KOPT-K1 (cell line): ENCODE data around the gene FRMD1.

Experiments used
- H3K27ac ChIP-seq: fragments of 200-600 bp; sonication (generic); 2 replicates; pipeline ENCODE4 v1.5.1; 2016; ENCODE audit warnings: antibody characterized with exemption, mild to moderate bottlenecking, low read depth, low read length; ENCODE audit not compliant: poor library complexity, severe bottlenecking
- H3K36me3 ChIP-seq: fragments of 200-600 bp; sonication (generic); 2 replicates; pipeline ENCODE4 v1.5.1; 2017; ENCODE audit warnings: antibody characterized with exemption, mild to moderate bottlenecking, low read length, moderate library complexity; ENCODE audit not compliant: insufficient read depth
- H3K9me3 ChIP-seq: fragments of 200-600 bp; sonication (generic); 2 replicates; pipeline ENCODE4 v1.5.1; 2017; ENCODE audit warnings: antibody characterized with exemption, low read length, mild to moderate bottlenecking; ENCODE audit not compliant: insufficient read depth, poor library complexity, severe bottlenecking

Gene FRMD1

DNA sequence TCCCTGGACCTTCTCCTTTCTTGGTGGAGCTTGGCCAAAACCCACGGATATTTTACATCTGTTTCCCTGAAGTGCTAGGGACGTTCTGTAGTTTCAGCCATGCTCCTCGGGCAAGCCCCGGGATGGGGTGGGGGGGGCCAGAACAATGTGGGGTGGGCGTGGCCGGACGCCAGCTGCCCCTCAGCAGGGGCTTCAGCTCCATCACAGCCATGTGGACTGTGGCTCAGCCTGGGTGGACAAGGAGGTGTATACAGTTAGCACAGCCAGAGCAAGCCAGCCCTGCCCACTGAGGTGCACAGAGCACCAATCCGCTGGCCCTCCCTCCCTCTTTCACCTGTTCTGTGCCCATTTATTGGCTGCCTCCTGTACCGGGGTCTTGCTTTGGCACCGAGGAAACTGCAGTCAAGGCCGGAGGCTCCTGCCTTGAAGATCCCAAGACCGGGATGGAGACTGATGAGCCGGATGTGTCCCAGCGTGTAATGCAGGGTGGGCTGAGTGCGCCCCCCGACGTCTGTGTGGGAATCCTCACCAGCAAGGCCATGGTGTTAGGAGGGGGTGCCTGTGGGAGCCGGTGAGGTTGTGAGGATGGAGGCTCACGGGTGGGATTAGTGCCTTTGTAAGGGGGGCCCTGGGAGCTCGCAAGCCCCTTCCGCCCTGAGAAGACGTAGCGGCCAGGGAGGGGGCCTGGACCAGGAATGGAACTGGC is 28.0 kb downstream of the FRMD1 start:
- Histone ChIP-seq H3K27ac (no peak overlapping the region), H3K36me3 (no peaks in the 10 kb centered on the region), H3K9me3 (no peaks in the 10 kb centered on the region)

DNA sequence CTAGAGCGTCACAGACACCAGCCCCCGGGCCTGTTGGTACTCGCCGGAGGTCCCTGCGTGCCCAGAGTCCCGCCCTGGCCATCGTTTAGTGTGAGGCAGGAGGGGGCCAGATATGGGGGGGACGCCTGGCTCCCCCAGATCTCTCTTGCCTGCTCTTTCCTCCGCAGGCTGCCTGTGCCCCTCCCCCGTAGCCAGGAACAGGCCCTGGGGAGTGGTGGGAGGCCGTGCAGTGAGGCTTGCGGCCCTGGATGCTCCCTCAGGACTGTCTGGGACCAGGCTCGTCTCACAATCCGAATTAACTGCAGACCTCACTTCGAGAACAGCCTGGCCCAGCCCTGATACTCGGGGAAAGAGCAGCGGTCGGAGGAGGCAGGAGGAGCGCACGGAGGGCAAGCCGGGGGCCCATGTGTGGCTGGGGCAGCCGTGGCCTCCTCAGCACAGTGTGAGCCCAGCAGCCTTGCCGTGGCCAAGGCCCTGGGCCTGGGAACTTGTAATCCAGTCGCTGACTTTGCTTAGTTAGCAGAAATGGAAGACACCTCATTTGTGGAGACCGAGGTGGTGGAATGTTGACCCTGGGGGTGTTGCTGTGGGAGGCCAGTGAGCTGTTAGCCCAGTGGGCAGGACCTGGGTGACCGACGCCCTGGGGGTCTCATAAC is 28.7 kb downstream of the FRMD1 start:
- no peaks in the 10 kb centered on the region for H3K9me3 ChIP-seq
- H3K36me3 ChIP-seq, result no peaks in the 10 kb centered on the region
- H3K27ac ChIP-seq, result no peak overlapping the region

DNA sequence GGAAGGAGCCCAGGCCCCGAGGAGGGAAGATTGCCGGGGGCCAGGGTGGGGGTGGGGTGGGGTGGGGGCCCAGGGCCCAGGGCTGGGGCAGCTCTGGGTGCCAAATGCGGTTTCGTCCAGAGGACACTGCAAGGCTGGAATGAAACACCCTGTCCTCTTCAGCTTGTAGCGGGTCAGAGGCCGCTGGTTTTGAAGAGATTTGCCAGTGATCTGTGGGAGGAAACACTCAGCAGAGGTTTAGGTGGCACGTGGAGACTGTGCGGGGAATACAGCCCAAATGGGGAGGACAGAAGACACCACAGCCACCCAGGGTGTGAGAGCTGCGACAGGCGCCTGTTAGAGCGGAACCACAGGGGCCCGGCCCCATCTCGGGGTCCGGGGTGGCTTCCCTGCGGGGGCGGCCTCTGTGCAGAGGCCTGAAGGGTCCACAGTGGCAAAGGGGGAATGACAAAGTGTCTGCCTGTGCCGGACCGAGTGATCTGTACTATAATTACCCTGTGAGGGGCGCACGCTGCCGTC is 29.2 kb downstream of the FRMD1 start:
- Histone ChIP-seq H3K27ac (no peak overlapping the region), H3K36me3 (no peaks in the 10 kb centered on the region), H3K9me3 (no peaks in the 10 kb centered on the region)

DNA sequence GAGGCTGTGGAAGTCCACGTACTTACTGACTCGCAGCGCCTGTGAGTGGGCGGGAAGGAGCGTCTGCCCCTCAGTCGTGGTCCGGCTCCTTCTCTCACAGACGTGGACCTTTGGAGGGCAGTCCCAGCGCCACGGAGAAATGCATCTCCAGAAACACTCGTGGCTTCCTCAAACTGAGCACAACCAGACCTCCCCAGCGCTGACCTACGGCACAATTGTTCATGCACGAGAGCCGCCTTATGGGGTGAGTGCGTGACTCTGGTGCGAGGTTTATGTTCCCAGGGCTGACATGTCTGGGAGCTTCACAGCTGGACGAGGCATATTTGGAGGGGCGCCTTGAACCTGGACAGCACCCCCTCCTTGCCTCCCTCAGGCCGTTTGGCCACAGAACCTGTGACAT is 29.7 kb downstream of the FRMD1 start:
- Histone ChIP-seq H3K36me3 (no peaks in the 10 kb centered on the region), H3K9me3 (peaks cover 2% of the 10 kb centered on the region), H3K27ac (no peak overlapping the region)

DNA sequence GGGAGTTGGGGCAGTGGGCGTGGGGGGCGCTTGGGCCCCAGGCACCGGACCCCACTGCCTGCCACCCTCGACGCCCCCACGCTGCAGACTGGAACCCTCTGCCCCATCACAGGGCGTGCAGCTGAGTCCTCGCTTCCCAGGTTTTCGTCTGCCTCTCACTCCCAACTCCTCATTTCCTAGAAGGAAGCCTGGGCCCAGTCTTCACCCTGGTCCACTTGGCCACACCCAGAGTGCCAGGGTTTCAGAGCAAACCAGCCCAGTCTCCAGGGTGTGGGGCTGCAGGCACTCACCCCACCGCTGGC is 30.3 kb downstream of the FRMD1 start:
- Histone ChIP-seq H3K36me3 (no peaks in the 10 kb centered on the region), H3K9me3 (peaks cover 8% of the 10 kb centered on the region), H3K27ac (no peak overlapping the region)

DNA sequence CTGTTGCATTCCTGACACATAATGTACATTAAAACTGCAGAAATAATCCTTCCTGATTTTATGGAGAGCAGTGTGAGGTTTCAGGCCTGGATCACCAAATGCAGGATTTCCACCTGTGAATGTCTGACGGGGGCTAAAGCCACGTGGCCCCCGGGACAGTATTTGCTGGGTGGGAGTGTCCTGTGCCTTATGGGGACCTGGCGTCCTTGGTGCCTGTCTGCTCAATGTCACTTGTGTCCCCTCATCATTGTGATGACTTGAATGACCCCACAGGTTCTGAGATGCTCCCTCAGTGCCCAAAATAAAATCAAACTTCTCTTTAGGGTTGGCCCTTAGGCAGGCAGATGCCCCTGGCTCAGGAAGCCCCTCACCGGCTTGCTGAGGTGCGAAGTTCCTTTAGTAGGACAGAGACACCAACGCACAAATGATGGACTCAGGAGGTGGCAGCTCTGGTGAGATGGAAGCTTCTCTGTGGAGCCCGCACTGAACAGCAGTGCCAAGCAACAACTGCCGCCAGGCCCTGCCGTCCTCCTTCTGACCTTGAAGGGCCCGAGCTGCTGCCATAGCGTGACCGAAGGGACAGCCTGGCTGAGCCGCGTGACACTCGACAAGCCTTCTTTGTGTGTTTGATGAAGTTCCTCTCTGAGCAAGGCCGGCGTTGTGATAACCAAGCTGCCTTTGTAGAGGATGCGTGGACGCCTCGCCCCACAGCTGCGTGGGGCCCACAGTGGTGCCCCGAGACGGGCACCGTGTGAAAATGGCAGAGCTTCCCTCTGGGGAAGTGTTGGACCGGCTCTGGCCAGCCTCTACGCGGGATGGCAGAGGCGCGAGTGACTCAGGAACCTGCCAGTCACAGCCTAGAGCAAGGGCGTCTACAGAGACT is 30.9 kb downstream of the FRMD1 start:
- peaks cover 14% of the 10 kb centered on the region for H3K9me3 ChIP-seq
- no peak overlapping the region for H3K27ac ChIP-seq
- no peaks in the 10 kb centered on the region for H3K36me3 ChIP-seq

DNA sequence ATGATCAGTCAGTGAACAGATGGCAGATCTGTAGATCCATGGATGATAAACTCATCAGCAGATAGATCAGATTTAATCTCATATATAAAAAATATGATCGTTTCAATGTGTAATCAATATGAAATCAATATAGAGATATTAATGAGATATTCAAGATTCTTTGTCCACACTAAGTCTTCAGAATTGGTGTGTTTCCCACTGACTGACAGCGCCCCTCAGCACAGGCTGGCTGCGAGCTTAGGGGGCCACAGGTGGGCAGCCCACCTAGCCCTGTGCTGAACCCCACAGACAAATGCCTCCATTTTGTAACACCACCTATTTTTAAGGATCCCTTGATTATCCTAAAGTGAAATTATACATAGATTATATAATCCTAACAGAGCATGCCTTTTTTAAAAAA is 32.3 kb downstream of the FRMD1 start:
- H3K9me3 ChIP-seq, result peaks cover 14% of the 10 kb centered on the region
- H3K27ac ChIP-seq, result no peak overlapping the region
- H3K36me3 ChIP-seq, result no peaks in the 10 kb centered on the region

DNA sequence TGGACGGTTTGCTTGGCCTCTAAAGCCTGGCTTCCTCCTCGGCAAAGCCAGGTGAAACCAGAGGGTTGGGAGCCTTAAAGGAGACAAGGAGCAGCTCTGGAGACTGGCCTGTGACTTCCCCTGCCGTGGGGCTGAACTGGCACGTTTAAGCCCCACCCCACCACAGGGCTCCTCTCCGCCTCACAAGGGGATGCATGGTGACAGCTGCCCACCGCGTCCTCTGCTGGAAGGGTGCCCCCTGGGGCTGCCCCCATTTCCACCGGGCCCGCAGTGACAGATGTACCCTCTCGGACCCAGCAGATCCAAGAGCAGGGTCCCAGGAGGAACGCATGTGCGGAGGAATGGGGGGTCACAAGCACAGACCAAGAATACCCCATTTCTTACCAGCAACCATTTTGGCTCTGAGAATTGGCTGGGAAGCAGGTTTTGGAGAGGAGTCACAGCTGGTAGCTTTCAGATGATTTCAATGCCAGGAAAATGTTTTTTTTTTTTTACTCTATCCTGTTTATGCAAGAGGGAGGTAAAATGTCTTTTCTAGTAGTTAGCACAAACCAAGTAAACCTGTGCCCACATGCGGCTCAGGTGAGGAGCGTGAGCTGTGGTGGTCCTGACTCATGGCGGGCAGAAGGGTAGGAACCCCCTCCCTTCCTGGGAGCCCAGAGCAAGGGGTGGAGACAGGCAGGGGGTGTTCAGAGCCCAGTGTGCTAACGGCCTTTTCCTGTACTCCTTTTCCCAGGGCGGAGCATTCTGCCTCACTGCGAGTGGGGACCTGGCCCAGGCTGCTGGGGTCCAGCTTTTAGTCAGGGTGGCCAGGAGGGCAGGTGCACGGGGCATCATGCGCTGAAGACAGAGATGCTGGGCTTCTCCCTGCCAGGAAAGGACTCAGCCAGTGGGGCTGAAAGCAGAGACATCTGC is 33.0 kb downstream of the FRMD1 start:
- Histone ChIP-seq H3K27ac (no peak overlapping the region), H3K36me3 (no peaks in the 10 kb centered on the region), H3K9me3 (peaks cover 14% of the 10 kb centered on the region)

DNA sequence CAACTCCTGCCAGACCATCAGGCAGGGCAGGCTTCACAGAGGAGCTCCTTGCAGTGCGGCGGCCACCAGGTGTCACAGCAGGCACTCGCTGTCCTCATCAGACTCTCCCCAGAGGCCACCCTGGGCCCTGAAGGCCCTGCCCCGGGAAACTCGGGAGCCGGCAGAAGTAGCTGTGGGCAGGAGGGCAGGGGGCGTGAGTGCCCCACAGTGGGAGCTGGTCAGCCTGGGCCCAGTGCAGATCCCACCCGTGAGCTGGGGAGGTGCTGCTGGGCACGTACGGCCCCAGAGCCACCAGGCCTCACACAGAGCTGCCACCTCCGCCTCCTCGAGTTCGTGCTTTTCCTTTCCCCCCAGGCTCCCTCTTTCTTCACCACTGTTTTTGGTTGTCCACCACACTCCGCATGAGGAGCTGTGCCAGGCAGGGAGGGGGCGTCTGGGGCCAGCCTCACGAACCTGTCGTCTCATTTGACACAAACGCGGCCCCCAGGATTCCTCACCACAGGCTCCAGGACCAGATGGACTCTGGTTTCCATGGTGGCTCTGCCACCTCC is 33.8 kb downstream of the FRMD1 start:
- H3K36me3 ChIP-seq, result no peaks in the 10 kb centered on the region
- peaks cover 14% of the 10 kb centered on the region for H3K9me3 ChIP-seq
- no peak overlapping the region for H3K27ac ChIP-seq

DNA sequence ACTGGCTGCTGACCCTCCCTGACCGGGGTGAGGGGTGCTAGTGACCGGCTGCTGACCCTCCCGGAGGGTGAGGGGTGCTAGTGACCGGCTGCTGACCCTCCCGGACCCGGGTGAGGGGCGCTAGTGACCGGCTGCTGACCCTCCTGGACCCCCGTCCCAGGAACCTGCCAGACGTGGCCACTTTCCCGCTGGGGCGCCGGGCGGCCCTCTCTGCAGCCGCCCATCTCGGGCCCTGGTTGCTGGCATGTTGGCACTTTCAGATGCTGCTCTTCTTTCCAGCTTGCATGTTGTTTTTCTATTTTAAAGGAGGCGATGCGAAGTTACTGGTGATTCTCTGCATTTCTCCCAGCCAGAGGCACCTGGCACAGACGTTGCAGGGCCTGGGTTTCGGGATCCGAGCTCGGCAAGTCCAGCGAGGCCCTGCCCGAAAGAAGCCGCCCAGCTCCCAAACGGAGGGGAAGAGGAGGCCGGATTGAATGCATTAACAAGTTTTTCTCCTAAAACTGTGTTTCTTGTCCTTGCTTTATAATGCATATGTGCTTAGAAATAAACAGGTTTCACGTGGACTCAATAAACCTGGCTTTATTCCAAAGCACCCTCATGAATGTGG is 34.4 kb downstream of the FRMD1 start:
- H3K36me3 ChIP-seq, result no peaks in the 10 kb centered on the region
- peaks cover 14% of the 10 kb centered on the region for H3K9me3 ChIP-seq
- H3K27ac ChIP-seq, result no peak overlapping the region

DNA sequence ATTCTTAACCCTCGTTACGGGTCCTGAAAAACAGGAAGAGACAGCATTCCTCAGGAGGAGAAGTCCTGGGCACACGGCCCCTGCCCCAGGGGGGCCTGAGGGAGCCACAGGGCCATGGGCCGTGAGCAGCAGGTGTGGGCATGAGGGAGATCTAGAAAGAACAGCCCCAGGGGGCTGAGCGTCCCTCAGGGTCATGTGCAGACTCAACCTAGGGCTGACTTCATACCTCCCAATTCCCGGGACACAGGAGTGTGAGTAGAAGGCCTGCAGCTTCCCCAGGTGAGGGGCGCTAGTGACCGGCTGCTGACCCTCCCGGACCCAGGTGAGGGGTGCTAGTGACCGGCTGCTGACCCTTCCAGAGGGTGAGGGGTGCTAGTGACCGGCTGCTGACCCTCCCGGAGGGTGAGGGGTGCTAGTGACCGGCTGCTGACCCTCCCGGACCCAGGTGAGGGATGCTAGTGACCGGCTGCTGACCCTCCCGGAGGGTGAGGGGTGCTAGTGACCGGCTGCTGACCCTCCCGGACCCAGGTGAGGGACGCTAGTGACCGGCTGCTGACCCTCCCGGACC is 35.1 kb downstream of the FRMD1 start:
- no peak overlapping the region for H3K27ac ChIP-seq
- H3K9me3 ChIP-seq, result peaks cover 14% of the 10 kb centered on the region
- no peaks in the 10 kb centered on the region for H3K36me3 ChIP-seq

DNA sequence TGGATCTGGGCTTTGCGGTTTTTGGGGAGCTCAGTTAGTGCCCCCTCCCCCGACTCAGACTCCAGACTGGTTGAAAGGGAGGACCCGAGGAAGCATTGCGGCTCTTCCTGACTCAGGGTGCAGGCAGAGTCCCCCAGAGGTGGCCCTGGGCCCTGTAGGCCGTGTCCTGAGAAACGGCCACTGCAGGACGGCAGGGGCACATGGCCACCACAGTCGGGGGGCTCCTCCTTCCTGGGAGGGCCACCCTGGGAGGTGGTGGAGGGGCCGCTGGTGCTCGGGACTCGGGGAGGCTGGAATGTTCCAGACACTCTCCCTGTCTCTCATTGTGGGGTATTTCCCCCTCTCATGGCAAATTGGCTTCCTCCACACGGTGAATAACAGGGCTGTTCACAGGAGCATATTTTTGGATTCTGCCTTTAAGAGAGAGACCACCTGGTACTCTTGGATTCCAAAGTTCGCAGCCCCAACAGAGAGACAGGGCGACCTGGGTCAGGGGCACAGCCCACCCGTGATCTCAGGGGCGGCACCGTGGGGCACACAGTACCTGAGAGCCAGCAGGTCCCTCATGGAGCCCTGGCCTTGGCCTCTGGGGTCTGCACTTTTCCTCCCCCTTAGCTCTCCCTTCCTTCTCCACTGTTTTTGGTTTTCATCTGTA is 35.7 kb downstream of the FRMD1 start:
- H3K27ac ChIP-seq, result no peak overlapping the region
- H3K36me3 ChIP-seq, result no peaks in the 10 kb centered on the region
- peaks cover 14% of the 10 kb centered on the region for H3K9me3 ChIP-seq

DNA sequence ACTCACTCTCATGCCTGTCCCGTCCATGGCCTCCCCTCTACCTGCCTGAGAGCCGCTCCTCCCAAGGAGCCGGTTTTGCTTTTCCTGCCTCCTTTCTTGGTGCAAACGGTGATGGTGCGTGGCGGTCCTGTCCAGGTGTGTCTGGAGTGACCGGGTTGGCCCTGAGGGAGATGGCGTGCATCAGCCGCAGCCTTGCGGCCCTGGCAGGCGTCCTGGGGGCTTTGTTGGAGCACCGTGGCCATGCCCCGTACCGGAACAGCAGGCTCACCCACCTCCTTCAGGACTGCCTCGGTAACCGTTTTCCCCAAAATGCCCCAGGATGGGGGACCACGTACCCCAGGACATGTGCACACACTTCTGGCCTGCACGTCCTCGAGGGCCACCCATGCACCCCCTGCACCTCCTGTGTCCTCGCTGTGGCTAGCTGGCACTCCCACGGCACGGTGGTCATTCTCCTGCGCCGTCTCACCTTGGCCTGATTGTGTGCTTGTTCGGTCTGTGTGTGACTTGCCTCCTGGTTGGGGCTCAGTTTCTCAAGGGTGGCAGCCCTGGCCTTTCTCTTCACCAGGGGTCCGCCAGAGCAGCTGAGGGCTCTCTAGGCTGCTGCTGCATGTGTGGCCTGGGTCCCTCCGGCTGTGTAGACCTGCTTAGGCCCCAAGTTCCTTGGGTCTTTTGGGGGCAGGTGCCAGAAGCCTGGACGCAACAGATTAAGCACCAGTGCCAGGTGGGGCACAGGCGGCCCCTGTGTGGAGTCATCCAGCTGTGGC is 36.4 kb downstream of the FRMD1 start:
- no peaks in the 10 kb centered on the region for H3K36me3 ChIP-seq
- H3K27ac ChIP-seq, result no peak overlapping the region
- peaks cover 14% of the 10 kb centered on the region for H3K9me3 ChIP-seq
